Measurements from ENCODE around the gene DNAJB1.

DNA sequence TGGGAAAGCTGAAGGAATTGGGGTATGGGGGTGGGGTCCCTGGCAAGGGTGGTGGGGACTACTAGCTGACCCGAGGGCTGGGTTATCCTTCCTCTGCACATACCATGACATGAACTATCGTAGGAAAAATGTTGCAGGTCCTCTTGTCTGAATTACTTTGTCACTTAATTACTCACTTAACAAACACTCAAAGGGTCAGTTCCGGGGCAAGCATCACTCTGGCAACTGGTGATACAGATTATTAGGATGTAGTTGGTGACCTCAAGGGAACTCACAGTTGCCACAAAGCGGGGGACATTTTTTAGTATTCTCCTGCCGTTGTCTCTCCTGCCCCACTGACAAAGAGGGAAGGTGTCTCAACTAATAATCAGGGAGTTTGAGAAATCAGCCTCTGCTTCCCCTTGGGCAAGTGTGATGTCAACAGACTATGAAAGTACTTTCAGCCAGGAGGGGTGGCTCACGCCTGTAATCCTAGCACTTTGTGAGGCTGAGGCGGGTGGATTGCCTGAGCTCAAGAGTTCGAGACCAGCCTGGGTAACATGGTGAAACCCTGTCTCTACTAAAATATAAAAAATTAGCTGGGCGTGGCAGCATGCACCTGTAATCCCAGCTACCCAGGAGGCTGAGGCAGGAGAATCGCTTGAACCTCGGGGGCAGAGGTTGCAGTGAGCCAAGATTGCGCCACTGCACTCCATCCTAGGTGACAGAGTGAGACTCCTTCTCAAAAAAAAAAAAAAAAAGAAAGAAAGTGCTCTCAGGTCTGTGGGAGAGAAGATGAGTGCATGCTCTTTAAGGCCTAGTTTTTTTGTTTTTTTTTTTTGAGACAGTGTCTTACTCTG lies 10.3 kb downstream of the DNAJB1 start:
- TF ChIP-seq CTCF (IDR thresholded peaks at IDR 0.05) (no peak), POLR2A (IDR thresholded peaks at IDR 0.05) (no peak)

Data from testis (tissue), 2 donors.